Endometrial microvascular endothelial cells (primary cell): ENCODE data around the gene PEAK3. TPM values are rescaled to one million over a fixed set of nuclear protein-coding genes. Genes with fewer than 3 reads are reported as not detected.

Experiments
- in situ Hi-C: cut with HindIII; loops from 2 replicates; pipeline ENCODE4 v1.10.0; 2017; ENCODE audit warnings: low sequenced_read_pairs, low pct_unique_long_range_greater_than_20kb; ENCODE audit errors: inconsistent ontology term
- total RNA-seq: library from RNA; depleted of rRNA; stranded (reverse); fragments of >200 nt; gene quantifications from one replicate; pipeline ENCODE4 v1.2.3, GENCODE V29; 2015; ENCODE audit errors: inconsistent ontology term

The PEAK3 gene
- total RNA-seq, 1 donor from 2014 or later: not detected

DNA sequence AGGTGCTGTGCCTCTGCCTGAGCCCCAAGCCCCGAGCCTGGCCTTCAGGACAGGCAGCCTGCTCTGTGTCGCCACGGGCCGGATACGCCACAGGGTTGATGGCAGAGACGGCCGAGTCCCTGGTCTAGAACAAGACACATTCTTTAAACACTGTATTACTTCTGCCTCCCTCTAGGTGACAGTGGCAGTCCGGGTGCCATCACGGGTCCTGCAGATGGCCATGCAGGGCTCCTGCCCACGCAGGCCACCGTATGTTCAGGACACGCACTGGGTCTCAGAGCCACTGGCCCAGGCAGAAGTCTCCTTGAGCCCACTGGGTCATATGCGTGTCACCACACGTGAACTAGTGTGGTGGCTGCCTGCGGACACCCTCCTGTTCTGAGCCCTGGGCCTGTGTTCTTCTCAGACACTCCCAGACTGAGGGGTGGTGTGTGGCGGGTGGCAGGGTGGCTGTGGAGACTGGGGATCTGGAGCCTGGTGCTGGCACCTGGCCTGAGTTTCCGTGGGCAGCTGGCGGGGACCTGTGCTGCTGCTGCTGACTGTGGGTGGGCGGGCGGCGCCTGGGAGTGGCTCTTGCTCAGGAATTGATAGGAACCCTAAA lies 50.3 kb downstream of the PEAK3 start:
- in situ Hi-C loops: no loop called here

DNA sequence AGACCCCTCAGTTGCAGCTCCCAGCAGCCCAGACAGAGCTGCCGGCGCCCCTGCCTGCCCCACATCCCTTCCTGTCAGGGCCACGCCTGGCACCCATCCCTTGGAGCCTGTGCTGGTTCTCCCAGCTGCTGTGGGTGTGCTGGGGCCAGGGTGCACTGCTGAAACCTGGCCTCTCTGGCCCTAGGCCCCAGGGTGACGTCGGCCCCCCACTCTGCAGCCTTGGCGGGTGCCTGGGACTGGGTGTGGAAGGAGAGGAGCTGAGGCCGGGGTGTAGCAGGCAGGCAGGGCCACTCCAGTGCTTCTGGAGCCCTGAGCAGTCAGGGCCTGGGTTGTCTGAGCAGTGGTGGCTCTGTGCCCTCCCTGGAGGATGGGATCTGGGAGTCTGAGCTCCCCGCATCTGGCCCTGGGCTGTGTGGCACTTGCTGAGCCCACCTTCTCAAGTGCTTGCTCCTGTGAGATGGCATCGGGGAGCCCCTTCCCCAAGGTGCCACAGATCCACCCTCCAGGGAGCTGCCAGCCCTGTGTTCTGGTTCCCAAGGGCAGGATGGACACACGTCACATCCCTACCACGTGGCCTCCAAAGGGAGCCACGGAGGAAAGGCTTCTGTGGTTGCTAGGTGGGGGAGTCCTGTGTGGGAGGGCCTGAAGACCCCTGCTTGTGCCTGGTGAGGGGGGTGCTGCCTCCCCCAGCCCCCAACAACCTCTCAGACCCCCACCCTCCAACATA lies 51.0 kb downstream of the PEAK3 start:
- in situ Hi-C loops: no loop called here

DNA sequence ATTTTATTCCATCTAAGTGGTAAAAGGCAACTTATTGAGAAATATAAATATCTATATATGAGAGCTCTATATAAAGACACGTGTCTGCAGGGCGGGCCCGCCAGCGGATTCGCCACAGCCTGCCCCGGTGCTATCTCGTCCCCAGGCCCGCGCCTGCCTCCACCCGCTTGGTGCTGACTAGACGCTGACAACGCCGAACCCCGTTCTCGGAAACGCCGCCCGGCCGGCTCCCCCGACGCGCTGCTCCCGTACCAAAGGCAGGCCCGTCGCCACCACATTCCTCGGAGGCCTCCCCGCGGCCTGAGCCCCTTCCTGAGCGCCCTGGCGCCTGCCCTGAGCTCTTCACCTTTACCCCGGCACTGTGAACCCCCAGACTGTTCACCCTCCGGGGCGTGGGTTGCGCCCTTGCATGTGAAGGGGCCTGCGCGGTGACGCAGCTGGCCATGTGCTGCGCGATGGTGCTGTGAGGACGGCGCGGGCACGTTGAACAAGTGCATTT lies 51.9 kb downstream of the PEAK3 start:
- in situ Hi-C loops: no loop called here

DNA sequence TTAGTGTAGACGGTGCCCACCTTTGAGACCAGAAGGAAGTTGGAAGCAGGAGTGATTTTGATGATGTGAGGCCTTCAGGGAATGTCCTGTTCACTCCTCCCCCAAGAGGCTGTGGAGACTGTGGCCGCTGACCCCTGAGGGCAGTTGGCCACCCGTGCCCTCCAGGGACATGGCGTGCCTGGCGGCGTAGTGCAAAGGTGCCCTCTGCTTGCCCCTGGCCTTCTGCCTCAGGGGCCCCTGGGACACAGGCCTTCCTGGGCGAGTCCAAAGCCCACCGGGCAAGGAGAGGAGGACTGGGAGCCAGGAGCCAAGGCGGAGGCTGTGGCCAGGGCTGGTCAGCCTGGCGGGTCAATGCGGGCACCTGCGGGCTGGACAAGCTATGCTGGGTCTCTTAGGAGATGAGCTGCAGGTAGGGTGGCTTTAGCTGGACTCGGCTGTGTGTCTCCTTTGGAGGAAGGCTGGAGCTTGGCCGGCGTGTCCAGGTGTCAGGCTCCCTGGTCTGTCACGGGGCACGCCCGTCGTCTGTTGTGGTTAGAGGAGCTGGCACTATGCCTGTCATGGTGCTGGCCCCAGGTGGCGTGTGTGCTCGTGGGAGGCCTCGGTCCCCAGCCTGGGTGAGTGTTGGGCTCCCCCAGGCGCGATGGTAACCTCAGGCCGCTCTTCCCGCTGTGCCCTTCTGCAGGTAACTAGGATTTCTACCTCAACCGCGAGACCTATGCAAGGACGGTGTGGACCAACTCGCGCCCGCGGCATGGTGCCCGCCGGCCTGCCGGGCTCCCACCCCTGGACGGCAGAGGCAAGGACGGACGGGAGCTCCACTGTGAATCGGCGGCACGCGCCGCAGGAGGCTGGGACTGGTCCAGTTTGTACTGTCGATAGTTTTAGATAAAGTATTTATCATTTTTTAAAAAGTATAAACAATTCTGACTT lies 52.6 kb downstream of the PEAK3 start:
- in situ Hi-C loops: no loop called here

DNA sequence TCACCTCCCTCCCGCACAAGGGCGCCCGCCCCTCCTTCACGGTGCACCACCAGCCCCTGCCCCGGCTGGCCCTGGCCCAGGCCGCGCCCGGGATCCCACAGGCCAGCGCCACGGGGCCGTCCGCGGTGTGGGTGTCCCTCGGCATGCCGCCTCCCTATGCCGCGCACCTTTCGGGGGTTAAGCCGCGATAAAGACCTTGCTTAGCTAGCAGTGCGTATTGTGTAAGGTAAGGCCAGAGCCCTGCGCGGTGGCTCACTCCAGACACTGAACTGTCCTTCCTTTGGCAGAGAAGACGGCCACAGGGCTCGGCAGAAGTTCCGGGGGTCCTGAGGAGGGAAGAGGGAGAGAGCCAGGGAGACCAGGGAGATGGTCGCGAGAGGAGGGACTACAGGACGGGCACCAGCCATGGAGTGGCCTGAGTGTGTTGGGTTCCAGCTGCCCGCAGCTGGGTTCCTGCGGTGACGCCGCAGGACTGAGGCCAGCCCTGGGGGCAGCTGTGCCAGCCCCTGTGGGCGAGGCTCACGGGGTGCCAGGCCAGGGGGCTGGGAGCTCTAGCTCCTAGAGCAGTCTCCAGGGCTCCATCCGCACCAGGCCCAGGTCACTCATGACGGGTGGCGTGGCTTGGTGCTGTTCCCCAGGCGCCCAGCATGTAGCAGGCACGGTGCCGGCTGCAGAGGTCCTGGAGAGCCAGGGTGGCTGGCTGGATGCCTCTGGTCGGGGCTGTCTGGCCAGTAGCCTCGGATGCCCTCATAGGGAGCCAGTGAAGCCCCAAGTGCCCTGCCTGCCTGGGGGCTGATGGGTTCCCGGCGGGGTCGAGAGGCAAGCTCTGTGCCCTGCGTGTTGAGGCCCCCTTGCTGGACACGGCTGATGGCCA lies 53.6 kb downstream of the PEAK3 start:
- in situ Hi-C loops: no loop called here

DNA sequence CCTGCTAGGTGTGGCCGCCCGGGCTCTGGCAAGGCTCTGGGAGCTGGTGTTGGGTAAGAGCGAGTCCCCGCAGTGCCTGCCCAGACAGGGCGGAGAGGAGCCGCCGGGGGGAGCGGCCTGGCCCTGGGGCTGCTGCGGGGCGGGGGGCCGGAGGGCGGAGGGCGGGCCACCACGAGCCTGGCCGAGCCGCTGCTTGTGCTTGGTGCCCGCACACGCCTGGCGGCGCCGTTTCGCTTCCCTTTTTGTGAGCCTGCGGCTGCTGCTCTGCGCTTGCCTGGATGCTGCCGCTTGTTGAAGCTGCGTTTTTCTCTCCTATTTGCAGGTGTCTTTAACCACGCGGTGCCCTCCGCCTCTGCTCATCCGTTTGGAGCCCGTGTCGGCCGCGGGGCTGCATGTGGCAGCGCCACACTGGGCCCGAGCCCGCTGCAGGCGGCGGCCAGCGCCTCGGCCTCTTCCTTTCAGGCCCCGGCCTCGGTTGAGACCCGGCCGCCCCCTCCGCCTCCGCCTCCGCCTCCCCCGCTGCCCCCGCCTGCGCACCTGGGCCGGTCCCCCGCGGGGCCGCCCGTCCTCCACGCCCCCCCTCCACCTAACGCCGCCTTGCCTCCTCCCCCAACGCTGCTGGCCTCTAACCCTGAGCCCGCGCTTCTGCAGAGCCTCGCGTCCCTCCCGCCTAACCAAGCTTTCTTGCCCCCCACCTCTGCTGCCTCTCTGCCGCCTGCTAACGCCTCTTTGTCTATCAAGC lies 54.4 kb downstream of the PEAK3 start:
- in situ Hi-C loops: no loop called here

DNA sequence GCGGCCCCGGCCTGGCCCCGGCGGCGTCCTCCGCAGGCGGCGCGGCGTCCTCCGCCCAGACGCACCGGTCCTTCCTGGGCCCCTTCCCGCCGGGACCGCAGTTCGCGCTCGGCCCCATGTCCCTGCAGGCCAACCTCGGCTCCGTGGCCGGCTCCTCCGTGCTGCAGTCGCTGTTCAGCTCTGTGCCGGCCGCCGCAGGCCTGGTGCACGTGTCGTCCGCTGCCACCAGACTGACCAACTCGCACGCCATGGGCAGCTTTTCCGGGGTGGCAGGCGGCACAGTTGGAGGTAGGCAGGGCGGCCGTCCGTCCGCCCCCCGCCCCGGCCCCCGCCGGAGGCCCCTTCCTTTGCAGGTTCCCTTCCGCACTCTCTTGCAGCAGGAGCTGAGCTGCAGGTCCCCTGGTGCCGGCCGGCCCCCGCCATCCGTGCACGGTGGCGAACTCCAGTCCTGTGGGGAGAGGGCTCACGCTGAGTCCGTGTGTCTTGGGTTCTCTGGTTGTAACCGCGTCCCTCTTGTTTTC lies 55.1 kb downstream of the PEAK3 start:
- in situ Hi-C loops: no loop called here

DNA sequence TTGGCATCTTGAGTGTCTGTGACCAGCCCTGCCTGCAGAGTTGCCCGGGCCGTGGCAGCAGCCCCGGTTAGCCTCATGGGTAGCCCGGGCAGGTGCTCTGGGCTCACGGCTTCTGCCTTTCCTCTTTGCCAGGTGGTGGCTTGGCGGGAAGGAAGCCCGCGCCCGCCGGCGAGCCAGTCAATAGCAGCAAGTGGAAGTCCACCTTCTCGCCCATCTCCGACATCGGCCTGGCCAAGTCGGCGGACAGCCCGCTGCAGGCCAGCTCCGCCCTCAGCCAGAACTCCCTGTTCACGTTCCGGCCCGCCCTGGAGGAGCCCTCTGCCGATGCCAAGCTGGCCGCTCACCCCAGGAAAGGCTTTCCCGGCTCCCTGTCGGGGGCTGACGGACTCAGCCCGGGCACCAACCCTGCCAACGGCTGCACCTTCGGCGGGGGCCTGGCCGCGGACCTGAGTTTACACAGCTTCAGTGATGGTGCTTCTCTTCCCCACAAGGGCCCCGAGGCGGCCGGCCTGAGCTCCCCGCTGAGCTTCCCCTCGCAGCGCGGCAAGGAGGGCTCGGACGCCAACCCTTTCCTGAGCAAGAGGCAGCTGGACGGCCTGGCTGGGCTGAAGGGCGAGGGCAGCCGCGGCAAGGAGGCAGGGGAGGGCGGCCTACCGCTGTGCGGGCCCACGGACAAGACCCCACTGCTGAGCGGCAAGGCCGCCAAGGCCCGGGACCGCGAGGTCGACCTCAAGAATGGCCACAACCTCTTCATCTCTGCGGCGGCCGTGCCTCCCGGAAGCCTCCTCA lies 55.7 kb downstream of the PEAK3 start:
- in situ Hi-C loops: no loop called here

DNA sequence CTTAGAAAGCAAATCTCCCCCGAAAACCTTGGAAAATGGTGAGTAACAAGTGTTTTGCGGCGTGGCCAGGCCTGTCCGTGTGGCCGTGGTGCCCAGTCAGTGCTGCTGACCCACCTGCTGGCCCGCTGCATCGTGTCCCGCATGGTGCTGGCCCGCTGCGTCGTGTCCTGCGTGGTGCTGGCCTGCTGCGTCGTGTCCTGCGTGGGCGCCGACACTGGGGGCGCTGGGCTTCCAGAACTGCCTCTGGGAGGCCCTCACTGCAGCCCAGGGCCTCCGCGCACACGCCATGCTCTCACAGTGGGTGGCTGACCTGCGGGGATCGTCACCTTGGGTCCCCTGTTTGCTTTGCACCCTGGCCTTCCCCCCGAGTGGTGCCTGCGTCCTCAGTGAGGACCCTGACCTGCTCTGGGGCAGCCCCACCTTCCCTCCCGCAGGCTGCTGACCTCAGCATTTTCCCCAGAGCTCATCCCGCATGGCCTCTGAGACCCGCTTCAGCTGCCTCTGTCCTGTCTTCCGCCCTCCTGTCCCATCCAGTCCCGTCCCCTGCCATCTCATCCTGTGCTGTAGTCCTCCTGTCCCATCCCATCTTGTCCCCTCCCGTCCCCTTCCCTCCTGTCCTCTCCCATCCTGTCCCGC lies 56.4 kb downstream of the PEAK3 start:
- in situ Hi-C loops: no loop called here

DNA sequence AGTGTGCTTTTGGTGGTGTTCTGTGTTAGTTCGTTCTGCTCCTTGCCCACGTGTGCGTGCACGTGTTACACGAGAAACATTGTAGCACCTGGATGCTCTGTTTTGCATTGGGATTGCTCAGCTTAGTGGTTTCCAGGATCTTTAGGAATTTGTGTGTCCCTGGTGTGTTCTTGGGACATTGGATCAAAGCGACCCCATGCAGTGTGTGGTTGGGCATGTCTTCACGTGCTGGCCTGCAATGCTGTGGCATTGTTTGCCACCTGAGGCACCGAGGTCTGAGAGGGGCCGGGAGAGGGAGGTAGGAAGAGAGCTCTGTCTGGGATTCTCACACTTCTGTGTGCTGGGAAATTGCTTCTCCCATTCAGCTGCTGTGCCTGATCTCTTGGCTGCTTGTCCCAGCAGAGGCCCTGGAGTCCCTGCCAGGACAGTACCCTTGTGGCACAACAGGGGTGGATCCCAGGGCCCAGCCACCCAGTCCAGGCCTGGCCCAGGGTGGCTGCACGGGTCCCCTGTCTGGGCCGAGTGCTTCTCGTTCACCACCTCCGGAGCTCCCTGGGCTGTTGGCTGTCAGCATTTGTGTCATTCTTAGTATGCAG lies 57.1 kb downstream of the PEAK3 start:
- in situ Hi-C loops: no loop called here

Other genes with a start within 250 kb of the PEAK3 start
- 111 TPM for gene MKNK2, start 230.9 kb downstream of the PEAK3 start, total RNA-seq
- gene MOB3A, start 185.8 kb downstream of the PEAK3 start, total RNA-seq: 66.6 TPM
- not detected for gene IZUMO4, start 185.3 kb downstream of the PEAK3 start, total RNA-seq
- 103 TPM for gene AP3D1, start 130.6 kb downstream of the PEAK3 start, total RNA-seq
- 12.5 TPM for gene DOT1L, start 118.2 kb downstream of the PEAK3 start, total RNA-seq
- 118 TPM for gene PLEKHJ1, start 45.8 kb downstream of the PEAK3 start, total RNA-seq
- gene SF3A2, start 45.4 kb downstream of the PEAK3 start, total RNA-seq: 51.0 TPM
- 0.19 TPM for gene AMH, start 32.9 kb downstream of the PEAK3 start, total RNA-seq
- gene JSRP1, start 25.8 kb downstream of the PEAK3 start, total RNA-seq: not detected
- gene LINGO3, start 26.0 kb upstream of the PEAK3 start, total RNA-seq: not detected
- gene LSM7, start 46.4 kb upstream of the PEAK3 start, total RNA-seq: 132 TPM
- gene SPPL2B, start 46.5 kb upstream of the PEAK3 start, total RNA-seq: 53.6 TPM
- not detected for gene TMPRSS9, start 78.1 kb upstream of the PEAK3 start, total RNA-seq
- 65.0 TPM for gene TIMM13, start 145.4 kb upstream of the PEAK3 start, total RNA-seq
- gene LMNB2, start 174.8 kb upstream of the PEAK3 start, total RNA-seq: 185 TPM
- 45.3 TPM for gene GADD45B, start 194.0 kb upstream of the PEAK3 start, total RNA-seq